Endothelial cell of umbilical vein (primary cell): ENCODE results near the gene VPS54. TPM values are rescaled to one million over a fixed set of nuclear protein-coding genes. Genes with fewer than 3 reads are reported as not detected.

Experiments used
- BruUV-seq: library from RNA; stranded (reverse); fragments of 400-500 nt; replicated peaks from 2 replicates; lab custom pipeline; 2021; lab: Mats Ljungman, UMichigan
- CTCF ChIA-PET: fragments of 300-600, 350-600 bp; sonication (Branson Sonifier 250); formaldehyde crosslinking; loops from one replicate; lab custom pipeline; 2021; ENCODE audit warnings: antibody characterized with exemption, inconsistent platforms; lab: Charles Lee
- POLR2A ChIA-PET: fragments of 300-600, 350-600 bp; sonication (Branson Sonifier 250); formaldehyde crosslinking; loops from one replicate; lab custom pipeline; 2021; ENCODE audit warnings: antibody characterized with exemption, inconsistent platforms; lab: Charles Lee
- DNase-seq: peaks from one replicate; pipeline ENCODE4 v3.0.0-alpha.2; 2011; ENCODE audit warnings: low read depth, low spot score
- FAIRE-seq: peaks from 2 replicates; lab custom pipeline; 2011; peaks lifted over from hg19 to GRCh38; lab: Jason Lieb, UNC
- H2AFZ ChIP-seq: 2 replicates; pipeline ENCODE4 v1.6.0; 2012; ENCODE audit warnings: low read depth, low read length, control low read depth, inconsistent platforms
- H3K27ac ChIP-seq: 2 replicates; pipeline ENCODE4 v1.5.1; 2011; ENCODE audit warnings: low read depth, mild to moderate bottlenecking, control low read depth, low read length, moderate library complexity; ENCODE audit not compliant: insufficient read depth
- H3K27me3 ChIP-seq, 2 experiments: 2 replicates each; pipeline versions ENCODE4 v1.6.0 to v1.6.1; 2011; ENCODE audit warnings: low read length in 2 of 2, mixed read lengths in 1 of 2; ENCODE audit not compliant: control insufficient read depth in 2 of 2, insufficient read depth in 2 of 2
- H3K36me3 ChIP-seq, 2 experiments: 2 replicates in 1 of 2; 3 replicates in 1 of 2; pipeline ENCODE4 v1.5.1; 2011; ENCODE audit warnings: low read length in 2 of 2, mild to moderate bottlenecking in 1 of 2, moderate library complexity in 1 of 2; ENCODE audit not compliant: control insufficient read depth in 2 of 2, insufficient read depth in 2 of 2; ENCODE audit errors: extremely low read depth in 1 of 2
- H3K4me1 ChIP-seq: 3 replicates; pipeline ENCODE4 v1.5.1; 2011; ENCODE audit warnings: mild to moderate bottlenecking, low read length; ENCODE audit not compliant: control insufficient read depth, insufficient read depth; ENCODE audit errors: extremely low read depth
- H3K4me2 ChIP-seq: 2 replicates; pipeline ENCODE4 v1.6.1; 2011; ENCODE audit warnings: low read length, control low read depth, mixed read lengths; ENCODE audit not compliant: insufficient read depth
- H3K4me3 ChIP-seq, 3 experiments: fragments of 200-600 bp in 1 of 3; sonication (generic), shearing (Covaris generic) in 1 of 3; replicated peaks in 1 of 3; 2 replicates each; pipeline ENCODE4 v1.5.1; 2011 to 2016; ENCODE audit warnings: control low read depth in 3 of 3, low read length in 3 of 3, mild to moderate bottlenecking in 2 of 3, inconsistent platforms in 1 of 3, low read depth in 1 of 3, moderate library complexity in 1 of 3; ENCODE audit not compliant: insufficient read depth in 1 of 3
- H3K79me2 ChIP-seq: 2 replicates; pipeline ENCODE4 v1.6.0; 2012; ENCODE audit warnings: low read length, inconsistent platforms; ENCODE audit not compliant: control insufficient read depth, insufficient read depth
- H3K9ac ChIP-seq: replicated peaks from 2 replicates; pipeline ENCODE3; 2011; ENCODE audit warnings: low read length, control low read depth; ENCODE audit not compliant: insufficient read depth; ENCODE audit errors: extremely low read depth
- H3K9me1 ChIP-seq: replicated peaks from 3 replicates; pipeline ENCODE4 v1.6.0; 2011; ENCODE audit warnings: mild to moderate bottlenecking, low read length; ENCODE audit not compliant: control insufficient read depth, insufficient read depth; ENCODE audit errors: extremely low read depth
- H3K9me3 ChIP-seq: replicated peaks from 2 replicates; pipeline ENCODE4 v1.5.1; 2012; ENCODE audit warnings: low read length, inconsistent platforms; ENCODE audit not compliant: control insufficient read depth, insufficient read depth
- H4K20me1 ChIP-seq: replicated peaks from 2 replicates; pipeline ENCODE3; 2011; ENCODE audit warnings: mild to moderate bottlenecking, low read length; ENCODE audit not compliant: control insufficient read depth, insufficient read depth; ENCODE audit errors: extremely low read depth
- EZH2 ChIP-seq: IDR thresholded peaks from 2 replicates; pipeline ENCODE4 v1.6.1; 2012; ENCODE audit warnings: borderline replicate concordance, low read depth, mild to moderate bottlenecking, moderate library complexity, low read length, inconsistent platforms; ENCODE audit not compliant: severe bottlenecking
- FOS ChIP-seq: IDR thresholded peaks from 2 replicates; pipeline ENCODE4 v1.6.1; 2011; ENCODE audit warnings: mild to moderate bottlenecking, low read length, moderate library complexity, borderline replicate concordance; ENCODE audit not compliant: insufficient read depth
- GATA2 ChIP-seq: IDR thresholded peaks from 2 replicates; pipeline ENCODE4 v1.7.0; 2011; ENCODE audit warnings: low read depth, mild to moderate bottlenecking, moderate library complexity, mixed read lengths, low read length; ENCODE audit not compliant: insufficient read length, insufficient read depth
- JUN ChIP-seq: IDR thresholded peaks from 2 replicates; pipeline ENCODE4 v1.6.1; 2011; ENCODE audit warnings: borderline replicate concordance, low read depth; ENCODE audit not compliant: insufficient read length, insufficient read depth
- POLR2A ChIP-seq: IDR thresholded peaks from 2 replicates; pipeline ENCODE4 v1.6.1; 2012; ENCODE audit warnings: low read depth, mild to moderate bottlenecking, control low read depth, low read length
- POLR2AphosphoS5 ChIP-seq: IDR thresholded peaks from 2 replicates; pipeline ENCODE4 v1.6.1; 2012; ENCODE audit warnings: low read depth, mild to moderate bottlenecking, control low read depth, low read length, moderate library complexity; ENCODE audit not compliant: insufficient read depth
- dilution Hi-C: fragments of 300-500 bp; cut with MboI; formaldehyde crosslinking; loops from one replicate; pipeline ENCODE4 v1.15.0; 2019; ENCODE audit warnings: low sequenced_read_pairs; ENCODE audit not compliant: extremely low pct_ligation_motif_present
- intact Hi-C: fragments of 100-400 bp; cut with micrococcal nuclease; formaldehyde crosslinking; loops from one replicate; pipeline ENCODE4 v1.10.0; 2022
- polyA plus RNA-seq, 4 experiments: library from polyadenylated mRNA; depleted of rRNA in 3 of 4; stranded (reverse) in 3 of 4; unstranded in 1 of 4; fragments of >200 nt; gene quantifications; 2 replicates each; pipeline versions ENCODE4 v1.2.1 to v1.2.3, GENCODE V29; 2011 to 2012; ENCODE audit warnings: missing spikeins in 1 of 4
- total RNA-seq: library from RNA; stranded (reverse); gene quantifications from 2 replicates; pipeline ENCODE4 v1.2.3, GENCODE V29; 2021
- TF ChIP-seq, protein P1 (sequence below), 2 donors: IDR thresholded peaks; 1 replicate in 1 of 2; 2 replicates in 1 of 2; pipeline ENCODE4 v1.5.1; 2011; ENCODE audit warnings: low read length in 2 of 2, mild to moderate bottlenecking in 2 of 2, moderate library complexity in 2 of 2, control low read depth in 1 of 2, inconsistent platforms in 1 of 2, low read depth in 1 of 2; ENCODE audit not compliant: insufficient read depth in 1 of 2; ENCODE audit errors: extremely low read depth in 1 of 2

The VPS54 gene
- total and polyA plus RNA-seq, 2 donors (not counting 3 experiments of a cell fraction or from before 2014, with no cell fraction given): 6.3 to 17.7 TPM

GRCh38 chr2:63891488-63892030, 127.7 kb downstream of the VPS54 start:
- no peaks in the 10 kb centered on the region for H4K20me1 ChIP-seq
- TF ChIP-seq FOS (no peak), EZH2 (no peak), JUN (no peak), GATA2 (no peak), POLR2AphosphoS5 (no peak), POLR2A (no peak)
- TF ChIP-seq, protein P1, sequence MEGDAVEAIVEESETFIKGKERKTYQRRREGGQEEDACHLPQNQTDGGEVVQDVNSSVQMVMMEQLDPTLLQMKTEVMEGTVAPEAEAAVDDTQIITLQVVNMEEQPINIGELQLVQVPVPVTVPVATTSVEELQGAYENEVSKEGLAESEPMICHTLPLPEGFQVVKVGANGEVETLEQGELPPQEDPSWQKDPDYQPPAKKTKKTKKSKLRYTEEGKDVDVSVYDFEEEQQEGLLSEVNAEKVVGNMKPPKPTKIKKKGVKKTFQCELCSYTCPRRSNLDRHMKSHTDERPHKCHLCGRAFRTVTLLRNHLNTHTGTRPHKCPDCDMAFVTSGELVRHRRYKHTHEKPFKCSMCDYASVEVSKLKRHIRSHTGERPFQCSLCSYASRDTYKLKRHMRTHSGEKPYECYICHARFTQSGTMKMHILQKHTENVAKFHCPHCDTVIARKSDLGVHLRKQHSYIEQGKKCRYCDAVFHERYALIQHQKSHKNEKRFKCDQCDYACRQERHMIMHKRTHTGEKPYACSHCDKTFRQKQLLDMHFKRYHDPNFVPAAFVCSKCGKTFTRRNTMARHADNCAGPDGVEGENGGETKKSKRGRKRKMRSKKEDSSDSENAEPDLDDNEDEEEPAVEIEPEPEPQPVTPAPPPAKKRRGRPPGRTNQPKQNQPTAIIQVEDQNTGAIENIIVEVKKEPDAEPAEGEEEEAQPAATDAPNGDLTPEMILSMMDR (IDR thresholded peaks at IDR 0.05; ENCODE audit: extremely low read depth in 1 of 2, insufficient read depth in 1 of 2, low read depth in 1 of 2, low read length in 2 of 2): no peak
- ChIA-PET POLR2A (no interaction called here), CTCF (interaction anchor here (1.3 kb wide), 1 partner anchor 30 kb away, joined by 6 read pairs; no protein-coding TSS in a partner anchor)
- H3K9me1 ChIP-seq: no peaks in the 10 kb centered on the region
- no peak overlapping the region for H3K4me2 ChIP-seq
- DNase-seq: no peak
- no peak overlapping the region for H3K4me3 ChIP-seq
- H3K4me1 ChIP-seq: no peaks in the 10 kb centered on the region
- no peak for FAIRE-seq
- intact Hi-C loops: no loop called here
- H2AFZ ChIP-seq: no peak overlapping the region
- H3K79me2 ChIP-seq: no peaks in the 10 kb centered on the region
- H3K36me3 ChIP-seq: peaks cover 7 to 19% of the 10 kb centered on the region in 2 experiments
- H3K27ac ChIP-seq: no peak overlapping the region
- dilution Hi-C loops: no loop called here
- H3K27me3 ChIP-seq: no peaks in the 10 kb centered on the region
- H3K9me3 ChIP-seq: no peaks in the 10 kb centered on the region
- no TSS peak for BruUV-seq
- H3K9ac ChIP-seq: no peak overlapping the region
